Endometrial microvascular endothelial cells (primary cell): Measurements from ENCODE around the gene INHBB. TPM values are rescaled to one million over a fixed set of nuclear protein-coding genes. Genes with fewer than 3 reads are reported as not detected.

Experiments used
- total RNA-seq: library from RNA; depleted of rRNA; stranded (reverse); fragments of >200 nt; gene quantifications from one replicate; pipeline ENCODE4 v1.2.3, GENCODE V29; 2015; ENCODE audit errors: inconsistent ontology term

Gene INHBB
- total RNA-seq, 1 donor from 2014 or later = not detected

Other genes starting within 250 kb of the INHBB start
- gene TMEM185B, start 122.7 kb upstream of the INHBB start, total RNA-seq = 28.2 TPM
- 97.3 TPM for gene RALB, start 93.3 kb upstream of the INHBB start, total RNA-seq